Right lung (tissue), 5 donors: ENCODE results near the gene SREK1IP1. TPM values are rescaled to one million over a fixed set of nuclear protein-coding genes. Genes with fewer than 3 reads are reported as not detected.
"Not testable (repeated sequence)": the region's sequence is repeated elsewhere in the genome, so short reads cannot be mapped to it uniquely, and the experiment has no call there.

ENCODE experiments used
- DNase-seq, 2 donors: peaks; one replicate each; pipeline ENCODE4 v3.0.0-alpha.2; 2013
- polyA plus RNA-seq, 5 donors: library from polyadenylated mRNA; unstranded; fragments of 120-200 nt; gene quantifications; one replicate each; pipeline versions ENCODE4 v1.2.1 to v1.2.3, GENCODE V29; 2013; ENCODE audit warnings: inconsistent platforms in 1 of 5, low replicate concordance in 1 of 5; ENCODE audit not compliant: insufficient read length in 5 of 5, insufficient read depth in 1 of 5

SREK1IP1 gene
- polyA plus RNA-seq, 5 donors, result 17.8 to 27.8 (median 26.5) TPM

DNA sequence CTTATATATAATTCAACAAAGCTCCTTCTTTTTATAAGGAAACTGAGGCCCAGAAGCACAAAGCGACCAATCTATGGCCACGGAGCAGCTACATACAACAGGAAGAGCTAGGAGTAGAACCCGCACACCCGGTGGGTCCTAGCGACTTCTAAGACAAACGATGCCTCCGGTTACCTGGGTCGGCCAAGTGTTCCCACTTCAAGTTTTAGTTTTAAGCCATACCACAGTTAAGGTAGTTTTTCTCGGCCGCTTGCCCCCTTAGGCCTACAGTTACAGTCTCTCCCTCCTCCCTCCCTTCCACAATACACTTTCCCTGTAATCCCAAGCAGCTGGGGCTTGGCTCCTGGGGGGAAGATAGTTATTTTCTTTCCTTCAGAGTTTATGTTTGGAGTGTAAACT lies 533 bp downstream of the SREK1IP1 start:
- peak in 1 of 2 donors; percentile 17 for DNase-seq

- no peak for DNase-seq
Measured at GRCh38 chr5:64766941-64767340, 1.6 kb downstream of the SREK1IP1 start.

DNA sequence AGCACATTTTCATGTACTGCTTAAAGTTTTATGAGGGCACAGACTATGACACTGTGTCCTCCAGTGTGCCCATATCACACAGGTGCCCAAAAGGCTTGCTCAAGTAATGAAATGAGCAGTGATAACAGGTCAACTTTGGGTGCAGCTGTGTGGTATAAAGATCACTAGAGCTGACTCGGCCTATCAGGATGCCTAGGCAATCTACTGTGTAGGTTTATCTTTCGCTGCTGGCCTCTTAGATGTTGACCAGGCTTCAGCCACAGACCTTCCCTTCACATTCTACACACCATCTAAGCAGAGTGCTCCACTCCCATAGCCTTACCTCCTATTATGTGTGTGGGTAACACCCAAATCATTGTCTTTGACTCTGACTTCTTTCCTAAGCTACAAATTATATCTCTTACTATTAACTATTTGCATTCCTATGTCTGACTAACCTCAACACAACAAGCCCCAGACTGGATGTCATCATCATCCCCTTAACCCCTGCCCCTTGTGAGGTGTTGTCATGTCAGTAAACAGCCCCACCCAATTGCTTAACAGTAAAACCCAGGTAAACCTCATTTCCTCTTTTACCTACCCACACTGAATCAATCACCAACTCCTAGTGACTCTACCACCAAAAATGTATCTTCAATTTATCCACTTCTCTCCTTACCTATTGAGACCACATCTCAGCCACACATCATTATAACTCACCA lies 2.5 kb downstream of the SREK1IP1 start:
- no peak for DNase-seq

DNA sequence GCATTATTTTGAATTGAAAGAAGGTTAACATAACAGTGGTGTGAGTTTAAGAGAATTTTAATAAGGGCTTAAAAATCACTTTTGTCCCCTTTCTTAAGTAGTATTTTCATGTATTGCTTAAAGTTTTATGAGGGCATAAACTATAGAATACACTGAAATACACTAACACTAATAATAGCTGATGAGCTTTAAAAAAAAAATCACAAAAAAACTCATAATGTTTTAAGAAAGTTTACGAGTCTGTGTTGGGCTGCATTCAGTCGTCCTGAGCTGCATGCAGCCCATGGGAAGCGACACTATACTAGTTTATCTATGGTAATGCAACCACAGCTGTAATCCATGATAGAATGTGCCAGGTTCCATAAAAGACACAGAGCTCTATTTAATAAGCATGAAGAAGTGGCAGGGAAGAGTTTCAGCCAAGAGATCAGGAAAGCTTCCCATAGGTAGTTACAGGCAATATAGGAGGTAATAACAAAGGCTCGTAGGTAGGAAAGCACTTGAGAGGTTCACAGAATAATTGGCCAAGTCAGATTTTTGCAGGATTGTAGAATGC lies 4.5 kb downstream of the SREK1IP1 start:
- DNase-seq, result no peak

DNA sequence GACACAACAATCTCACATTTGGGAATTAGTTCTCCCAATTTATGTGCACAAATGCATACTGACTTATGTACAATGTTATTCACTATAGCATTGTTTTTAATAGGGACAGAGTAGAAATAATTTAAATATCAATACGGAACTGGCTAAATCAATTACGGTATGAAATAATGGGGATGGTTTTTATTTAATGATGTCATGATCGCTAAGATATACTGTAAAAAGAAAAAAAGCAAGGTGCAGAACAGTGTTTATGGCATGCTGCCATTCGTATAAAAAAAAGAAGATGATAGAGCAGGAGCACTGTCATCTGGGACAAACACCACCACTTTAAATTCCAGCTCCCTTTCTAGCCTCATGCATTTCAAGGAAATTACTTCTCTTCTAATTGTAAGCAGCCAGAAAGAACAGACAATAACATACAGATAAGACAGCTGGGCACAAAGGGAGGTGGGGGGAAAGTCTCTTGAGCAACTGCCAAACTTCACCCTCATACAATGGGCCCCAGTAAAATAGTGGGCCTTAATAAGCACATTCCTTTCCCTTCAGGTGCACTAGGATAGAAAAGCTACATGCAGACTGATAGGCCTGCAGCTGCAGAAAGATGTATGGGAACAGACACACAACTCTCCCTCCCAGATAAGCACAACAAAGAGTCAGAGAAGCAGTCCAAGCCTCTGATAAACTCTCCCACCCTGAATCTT lies 8.4 kb downstream of the SREK1IP1 start:
- no peak for DNase-seq

DNA sequence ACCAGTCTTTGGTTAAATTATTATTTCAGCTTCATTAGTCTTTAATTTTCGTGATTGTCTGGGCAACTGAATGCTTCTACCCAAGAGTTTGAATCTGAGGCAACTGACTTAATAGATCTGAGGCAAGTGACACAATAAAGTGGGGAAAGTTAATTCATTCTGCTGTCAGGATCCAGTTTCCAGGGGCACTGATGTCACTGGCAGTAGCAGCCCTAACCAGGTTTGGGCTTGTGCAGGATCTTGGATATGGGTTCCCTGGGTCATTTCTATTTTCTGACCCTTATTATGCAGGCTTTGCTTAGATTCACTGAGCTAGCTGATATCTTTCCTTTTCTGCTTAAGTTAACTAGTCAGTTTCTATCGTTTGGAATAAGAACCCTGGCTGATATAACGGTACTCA lies 9.6 kb downstream of the SREK1IP1 start:
- DNase-seq, result no peak

GRCh38 chr5:64754066-64754465 lies 14.4 kb downstream of the SREK1IP1 start:
- no peak for DNase-seq

DNA sequence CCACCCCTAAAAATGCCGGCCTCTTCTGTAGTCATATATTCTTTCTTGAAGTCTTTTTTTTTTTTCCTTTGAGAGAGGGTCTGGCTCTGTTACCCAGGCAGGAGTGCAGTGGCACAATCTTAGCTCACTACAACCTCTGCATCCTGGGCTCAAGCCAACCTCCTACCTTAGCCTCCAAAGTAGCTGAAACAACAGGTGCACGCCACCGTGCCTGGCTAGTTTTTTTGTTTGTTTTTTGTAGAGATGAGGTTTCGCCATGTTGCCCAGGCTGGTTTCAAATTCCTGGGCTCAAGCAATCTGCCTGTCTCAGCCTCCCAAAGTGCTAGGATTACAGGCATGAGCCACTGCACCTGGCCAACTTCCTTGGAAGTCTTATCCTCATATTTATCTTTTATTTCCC lies 19.1 kb downstream of the SREK1IP1 start:
- DNase-seq, result no peak

DNA sequence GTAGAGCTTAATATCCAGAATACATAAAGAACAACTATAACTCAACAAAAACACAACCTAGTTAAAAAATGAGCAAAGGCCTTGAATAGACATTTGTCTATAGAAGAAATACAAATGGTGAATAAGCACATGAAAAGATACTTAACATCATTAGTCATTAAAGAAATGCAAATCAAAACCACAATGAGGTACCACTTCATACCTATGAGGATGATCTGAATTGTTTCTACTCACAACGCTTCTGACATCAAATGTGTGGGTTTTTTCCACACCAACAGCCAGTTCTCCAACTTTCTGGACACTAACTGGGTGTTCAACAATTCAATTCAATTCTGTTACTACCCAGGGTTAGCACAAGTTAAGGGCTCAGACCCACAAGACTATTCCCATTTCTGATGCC lies 22.0 kb downstream of the SREK1IP1 start:
- DNase-seq, result no peak

DNA sequence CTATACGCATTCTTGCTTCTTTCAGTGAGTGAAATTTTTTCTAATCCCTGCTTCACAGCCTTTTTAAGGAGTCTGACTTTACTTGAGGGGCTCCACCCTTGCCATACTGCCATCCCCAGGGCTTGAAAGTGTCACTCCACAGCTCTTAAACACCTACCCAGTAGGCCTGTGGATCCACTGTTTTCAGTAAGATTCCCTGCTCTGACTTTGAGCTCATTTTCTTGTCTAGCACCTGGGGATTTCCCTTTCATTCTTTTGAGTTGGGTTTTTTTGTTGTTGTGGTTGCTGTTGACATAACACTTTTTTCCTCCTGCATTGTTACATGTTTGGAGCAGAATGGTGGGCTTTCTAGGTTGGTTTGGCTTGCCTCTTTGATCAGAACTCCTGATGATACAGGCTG lies 23.6 kb downstream of the SREK1IP1 start:
- DNase-seq, result no peak

DNA sequence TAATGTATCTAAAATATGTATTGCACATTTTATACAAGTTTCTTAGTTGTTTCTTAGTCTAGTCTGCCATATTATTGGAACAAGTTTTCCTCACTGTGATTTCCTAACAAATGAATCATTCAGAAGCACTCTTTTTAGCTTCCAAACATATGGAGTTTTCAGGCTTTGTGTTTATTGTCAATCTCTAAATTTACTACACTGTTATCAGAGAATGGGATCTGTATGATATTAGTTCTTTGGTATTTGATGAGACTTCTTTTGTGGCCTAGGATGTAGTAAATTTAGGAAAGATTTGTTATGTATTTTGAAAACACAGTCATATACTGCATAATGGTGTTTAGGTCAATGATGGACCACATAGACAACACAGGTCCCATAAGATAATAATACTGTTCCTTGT lies 25.7 kb downstream of the SREK1IP1 start:
- no peak for DNase-seq

GRCh38 chr5:64742411-64742810 lies 26.1 kb downstream of the SREK1IP1 start:
- no peak for DNase-seq

GRCh38 chr5:64727150-64727549 lies 41.3 kb downstream of the SREK1IP1 start:
- no peak for DNase-seq

DNA sequence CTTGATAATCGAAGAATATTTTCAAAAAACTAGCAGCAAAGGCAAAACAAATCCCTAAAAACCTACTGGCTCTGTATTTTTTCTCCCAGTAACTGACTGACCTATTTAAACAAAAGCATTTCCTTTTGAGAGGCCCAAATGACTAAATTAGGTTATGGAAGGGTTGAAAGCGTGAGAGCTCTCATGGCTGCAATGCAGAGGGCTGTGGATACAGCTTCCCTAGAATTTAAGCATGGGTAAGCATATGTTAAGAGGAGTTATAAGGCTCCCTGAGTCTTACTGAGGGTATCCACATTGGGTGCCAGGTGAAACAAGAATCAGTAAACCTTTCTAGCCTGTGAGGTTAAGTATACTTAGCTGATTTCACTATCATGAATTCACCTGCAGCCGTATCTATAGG lies 45.9 kb downstream of the SREK1IP1 start:
- DNase-seq, result no peak

GRCh38 chr5:64714495-64714894 lies 54.0 kb downstream of the SREK1IP1 start:
- not testable (repeated sequence) for DNase-seq

GRCh38 chr5:64707191-64707590 lies 61.3 kb downstream of the SREK1IP1 start:
- no peak for DNase-seq

DNA sequence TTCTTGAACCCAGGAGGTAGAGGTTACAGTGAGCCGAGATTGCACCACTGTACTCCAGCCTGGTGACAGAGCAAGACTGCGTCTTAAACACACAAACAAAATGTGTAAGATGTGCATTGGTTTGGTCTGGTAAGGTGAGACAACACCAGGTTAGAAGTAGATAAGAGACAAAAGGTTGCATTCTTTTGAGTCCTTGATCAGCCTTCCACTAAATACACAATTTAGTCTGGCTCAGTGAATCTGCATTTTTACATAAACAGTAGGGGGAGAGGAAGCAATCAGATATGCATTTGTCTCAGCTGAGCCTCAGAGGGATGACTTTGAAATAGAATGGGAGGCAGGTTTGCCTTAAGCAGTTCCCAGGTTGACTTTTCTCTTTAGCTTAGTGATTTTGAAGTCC lies 62.4 kb downstream of the SREK1IP1 start:
- DNase-seq, result not testable (repeated sequence)

DNA sequence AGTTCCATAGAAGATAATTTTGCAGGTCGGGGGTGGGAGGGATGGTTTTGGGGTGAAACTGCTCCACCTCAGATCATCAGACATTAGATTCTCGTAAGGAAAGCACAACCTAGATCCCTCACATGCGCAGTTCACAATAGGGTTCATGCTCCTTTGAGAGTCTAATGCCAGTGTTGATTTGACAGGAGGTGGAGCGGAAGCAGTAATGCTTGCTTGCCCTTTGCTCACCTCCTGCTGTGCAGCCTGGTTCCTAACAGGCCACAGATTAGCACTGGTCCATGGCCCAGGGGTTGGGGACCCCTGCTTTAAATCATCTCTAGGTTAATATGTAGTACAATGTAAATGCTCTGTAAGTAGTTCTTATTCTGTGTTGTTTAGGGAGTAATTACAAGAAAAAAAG lies 67.7 kb downstream of the SREK1IP1 start:
- no peak for DNase-seq

DNA sequence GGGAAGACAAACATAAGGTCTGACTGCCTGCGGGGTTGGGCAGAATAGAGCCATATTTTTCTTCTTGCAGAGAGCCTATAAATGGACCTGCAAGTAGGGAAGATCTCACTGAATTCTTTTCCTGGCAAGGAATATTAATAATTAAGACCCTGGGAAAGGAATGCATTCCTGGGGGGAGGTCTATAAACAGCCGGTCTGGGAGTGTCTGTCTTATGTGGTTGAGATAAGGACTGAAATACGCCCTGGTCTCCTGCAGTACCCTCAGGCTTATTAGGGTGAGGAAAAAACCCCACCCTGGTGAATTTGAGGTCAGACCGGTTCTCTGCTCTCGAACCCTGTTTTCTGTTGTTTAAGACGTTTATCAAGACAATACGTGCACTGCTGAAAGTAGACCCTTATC lies 72.1 kb downstream of the SREK1IP1 start:
- DNase-seq, result not testable (repeated sequence)

DNA sequence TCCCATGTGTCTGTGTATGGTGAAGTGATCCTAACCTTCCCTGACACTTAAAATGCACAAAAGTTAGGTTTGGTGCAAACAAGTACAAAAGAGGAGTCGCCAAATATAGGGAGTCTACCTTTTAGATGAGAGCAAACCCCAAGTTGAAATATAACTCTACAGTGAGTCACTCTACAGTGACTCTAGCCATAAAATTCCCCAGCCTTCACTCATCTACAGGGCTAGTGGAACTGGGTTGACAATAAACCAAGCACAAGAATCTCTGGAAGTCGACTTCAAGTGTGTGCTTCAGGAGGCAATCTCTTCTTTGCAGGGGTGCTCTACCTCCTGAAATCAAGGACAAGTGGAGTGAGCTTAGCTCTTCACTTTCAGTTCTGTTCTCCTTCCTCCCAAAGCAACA lies 74.9 kb downstream of the SREK1IP1 start:
- DNase-seq, result no peak

DNA sequence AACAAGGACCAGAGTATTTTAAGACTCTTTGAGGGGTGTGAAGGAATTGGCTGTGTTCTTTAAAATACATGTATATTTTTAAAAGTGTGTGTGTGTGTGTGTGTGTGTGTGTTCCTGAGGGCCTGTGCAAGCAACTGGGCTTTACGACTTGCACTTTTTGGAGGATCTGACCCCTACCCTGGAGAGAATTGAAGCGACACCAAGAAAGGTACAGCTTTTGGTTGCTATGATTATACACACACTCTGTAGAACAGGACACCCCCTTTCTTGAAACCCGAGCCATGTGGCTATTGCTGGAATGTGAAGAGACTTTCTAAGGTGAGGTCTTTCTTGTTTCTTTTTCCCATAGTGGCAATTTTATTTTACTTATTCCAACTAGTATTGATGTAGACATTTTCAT lies 77.2 kb downstream of the SREK1IP1 start:
- peak; percentile 12 to 20 for DNase-seq

- peak; percentile 53 to 69 for DNase-seq
Measured at GRCh38 chr5:64690417-64691151, 77.9 kb downstream of the SREK1IP1 start, which contains the start of gene SHISAL2B. Gene SHISAL2B (plus strand): TSS chr5:64690503. CDS start chr5:64690624, 121 bp downstream.

DNA sequence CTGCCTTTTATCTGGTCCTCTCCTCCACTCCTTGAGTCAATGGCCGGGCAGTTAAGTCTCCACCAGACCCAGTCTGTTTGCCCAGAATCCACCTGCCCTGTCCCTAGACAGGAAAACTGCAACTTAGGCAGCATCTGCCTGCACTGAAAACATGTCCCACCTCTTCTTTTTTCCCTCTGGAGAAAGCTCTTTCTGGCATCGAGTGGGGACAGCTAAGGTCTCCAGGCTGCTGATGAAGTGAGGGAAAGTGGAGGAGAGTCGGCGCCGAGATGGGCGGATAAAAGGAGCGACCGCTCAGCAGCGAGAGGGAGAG lies 78.4 kb downstream of the SREK1IP1 start:
- DNase-seq, result no peak
